ENCODE measurements around the gene TAF11L2. TPM values are rescaled to one million over a fixed set of nuclear protein-coding genes. Genes with fewer than 3 reads are reported as not detected.
"Not testable (repeated sequence)": the region's sequence is repeated elsewhere in the genome, so short reads cannot be mapped to it uniquely, and the experiment has no call there.

The TAF11L2 gene
- not detected in 2 replicates for total RNA-seq (2014; rRNA removed; shearing (Covaris generic))
- polyA plus RNA-seq (2015; cell fraction: cytosol; rRNA removed): not detected in 2 replicates
- not detected in 2 replicates for polyA plus RNA-seq (2015; cell fraction: nucleus; rRNA removed)

GRCh38 chr5:17497931-17498330 lies at the start of gene TAF11L2:
Gene TAF11L2, plus strand, starts transcription at chr5:17498231.
- DNase-seq (ENCODE audit: low read depth): not testable (repeated sequence)

GRCh38 chr5:17448877-17449276 lies 49.2 kb upstream of the TAF11L2 start:
- no peak for DNase-seq (ENCODE audit: low read depth)

GRCh38 chr5:17452936-17453335 lies 45.1 kb upstream of the TAF11L2 start:
- no peak for DNase-seq (ENCODE audit: low read depth)

- DNase-seq (ENCODE audit: low read depth): no peak
Measured at GRCh38 chr5:17455942-17456341, 42.1 kb upstream of the TAF11L2 start.

GRCh38 chr5:17461793-17462192 lies 36.2 kb upstream of the TAF11L2 start:
- no peak for DNase-seq (ENCODE audit: low read depth)

GRCh38 chr5:17463653-17464052 lies 34.4 kb upstream of the TAF11L2 start:
- no peak for DNase-seq (ENCODE audit: low read depth)

GRCh38 chr5:17470064-17470463 lies 28.0 kb upstream of the TAF11L2 start:
- no peak for DNase-seq (ENCODE audit: low read depth)

- not testable (repeated sequence) for DNase-seq (ENCODE audit: low read depth)
Measured at GRCh38 chr5:17475064-17475463, 23.0 kb upstream of the TAF11L2 start.

- no peak for DNase-seq (ENCODE audit: low read depth)
Measured at GRCh38 chr5:17477043-17477442, 21.0 kb upstream of the TAF11L2 start.

GRCh38 chr5:17477573-17478265 lies 20.3 kb upstream of the TAF11L2 start:
- no peak for DNase-seq (ENCODE audit: low read depth)

GRCh38 chr5:17481378-17481777 lies 16.7 kb upstream of the TAF11L2 start:
- DNase-seq (ENCODE audit: low read depth): no peak

GRCh38 chr5:17482790-17483189 lies 15.2 kb upstream of the TAF11L2 start:
- DNase-seq (ENCODE audit: low read depth): no peak

GRCh38 chr5:17486464-17487173 lies 11.4 kb upstream of the TAF11L2 start:
- not testable (repeated sequence) for DNase-seq (ENCODE audit: low read depth)

- DNase-seq (ENCODE audit: low read depth): no peak
Measured at GRCh38 chr5:17487174-17487512, 10.9 kb upstream of the TAF11L2 start.

GRCh38 chr5:17491257-17491656 lies 6.8 kb upstream of the TAF11L2 start:
- not testable (repeated sequence) for DNase-seq (ENCODE audit: low read depth)

- DNase-seq (ENCODE audit: low read depth): no peak
Measured at GRCh38 chr5:17492770-17493169, 5.3 kb upstream of the TAF11L2 start.

GRCh38 chr5:17497446-17497845 lies 585 bp upstream of the TAF11L2 start:
- no peak for DNase-seq (ENCODE audit: low read depth)

- DNase-seq (ENCODE audit: low read depth): no peak
Measured at GRCh38 chr5:17511775-17512325, 13.8 kb downstream of the TAF11L2 start.

- DNase-seq (ENCODE audit: low read depth): not testable (repeated sequence)
Measured at GRCh38 chr5:17517526-17517925, 19.5 kb downstream of the TAF11L2 start.

- not testable (repeated sequence) for DNase-seq (ENCODE audit: low read depth)
Measured at GRCh38 chr5:17518067-17518466, 20.0 kb downstream of the TAF11L2 start, which contains the start of gene TAF11L3. Gene TAF11L3, plus strand, starts transcription at chr5:17518367.

GRCh38 chr5:17519508-17519907 lies 21.5 kb downstream of the TAF11L2 start:
- not testable (repeated sequence) for DNase-seq (ENCODE audit: low read depth)

- not testable (repeated sequence) for DNase-seq (ENCODE audit: low read depth)
Measured at GRCh38 chr5:17521501-17521900, 23.5 kb downstream of the TAF11L2 start, which contains the start of gene TAF11L4. Gene TAF11L4, plus strand, starts transcription at chr5:17521801.
